Measurements from ENCODE around the gene CD302.

GRCh38 chr2:159828738-159829137 is 30.7 kb upstream of the CD302 start:
- TF ChIP-seq CTCF (IDR thresholded peaks at IDR 0.05; ENCODE audit: insufficient read depth, low read depth, low read length) (no peak), EZH2 (IDR thresholded peaks at IDR 0.05; ENCODE audit: insufficient read depth, low read length) (no peak)

All from astrocyte (in vitro differentiated cells and primary cell).